HG03439 (cell line): ENCODE data around the gene IL17C.
"Not testable (repeated sequence)": the region's sequence is repeated elsewhere in the genome, so short reads cannot be mapped to it uniquely, and the experiment has no call there.

Experiments
- ATAC-seq: cut with Tn5 transposase; IDR thresholded peaks from one replicate; pipeline ENCODE4 v1.9.1; 2021; ENCODE audit warnings: mild to moderate bottlenecking, moderate library complexity; ENCODE audit not compliant: unreplicated experiment

IL17C gene

DNA sequence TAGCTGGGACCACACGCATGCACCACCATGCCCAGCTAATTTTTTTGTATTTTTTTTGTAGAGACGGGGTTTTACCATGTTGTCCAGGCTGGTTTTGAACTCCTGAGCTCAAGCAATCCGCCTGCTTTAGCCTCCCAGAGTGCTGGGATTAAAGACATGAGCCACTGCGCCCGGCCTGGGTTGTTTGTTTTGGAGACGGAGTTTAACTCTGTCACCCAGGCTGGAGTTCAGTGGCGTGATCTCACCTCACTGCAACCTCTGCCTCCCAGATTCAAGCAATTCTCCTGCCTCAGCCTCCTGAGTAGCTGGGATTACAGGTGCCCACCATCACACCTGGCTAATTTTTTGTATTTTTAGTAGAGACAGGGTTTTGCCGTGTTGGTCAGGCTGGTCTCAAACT, 28.9 kb upstream of the IL17C start:
- ATAC-seq = not testable (repeated sequence)

DNA sequence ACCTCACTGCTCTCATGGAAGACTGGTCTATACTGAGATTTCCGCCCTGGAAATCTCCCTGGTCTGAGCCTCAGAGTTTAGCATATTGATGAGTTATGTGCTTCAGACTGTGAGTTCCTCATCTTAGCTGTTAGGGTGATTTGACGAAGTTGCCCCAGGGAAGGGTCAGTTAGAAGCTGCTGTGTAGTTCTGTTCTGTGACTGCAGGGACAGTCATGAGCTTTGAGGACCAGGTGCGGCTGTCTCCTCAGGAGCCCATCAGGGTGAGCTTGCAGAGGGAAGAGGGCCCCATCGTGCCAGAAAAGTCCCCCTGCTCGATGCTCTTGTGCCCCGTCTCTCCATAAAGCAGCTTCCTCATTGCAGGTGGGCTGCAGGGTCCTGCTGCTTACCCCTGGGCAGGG, 28.3 kb upstream of the IL17C start:
- ATAC-seq = no peak

GRCh38 chr16:88610909-88611812, 27.2 kb upstream of the IL17C start:
- no peak for ATAC-seq

DNA sequence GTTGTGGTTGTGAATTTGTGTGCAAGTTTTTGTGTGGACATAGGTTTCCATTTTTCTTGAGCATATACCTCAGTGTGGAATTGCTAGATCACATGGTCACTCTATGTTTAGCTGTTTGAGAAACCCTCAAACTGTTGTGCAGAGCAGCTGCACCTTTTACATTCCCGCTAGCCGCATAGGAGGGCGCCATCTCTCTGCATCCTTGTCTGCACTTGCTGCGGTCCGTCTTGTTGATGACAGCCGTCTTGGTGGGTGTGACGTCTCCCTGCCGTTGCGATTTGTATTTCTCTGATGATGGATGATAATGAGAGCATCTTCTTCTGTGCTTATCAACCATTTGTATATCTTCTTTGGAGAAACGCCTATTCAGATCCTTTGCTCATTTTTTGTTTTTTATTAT, 25.1 kb upstream of the IL17C start:
- no peak for ATAC-seq

DNA sequence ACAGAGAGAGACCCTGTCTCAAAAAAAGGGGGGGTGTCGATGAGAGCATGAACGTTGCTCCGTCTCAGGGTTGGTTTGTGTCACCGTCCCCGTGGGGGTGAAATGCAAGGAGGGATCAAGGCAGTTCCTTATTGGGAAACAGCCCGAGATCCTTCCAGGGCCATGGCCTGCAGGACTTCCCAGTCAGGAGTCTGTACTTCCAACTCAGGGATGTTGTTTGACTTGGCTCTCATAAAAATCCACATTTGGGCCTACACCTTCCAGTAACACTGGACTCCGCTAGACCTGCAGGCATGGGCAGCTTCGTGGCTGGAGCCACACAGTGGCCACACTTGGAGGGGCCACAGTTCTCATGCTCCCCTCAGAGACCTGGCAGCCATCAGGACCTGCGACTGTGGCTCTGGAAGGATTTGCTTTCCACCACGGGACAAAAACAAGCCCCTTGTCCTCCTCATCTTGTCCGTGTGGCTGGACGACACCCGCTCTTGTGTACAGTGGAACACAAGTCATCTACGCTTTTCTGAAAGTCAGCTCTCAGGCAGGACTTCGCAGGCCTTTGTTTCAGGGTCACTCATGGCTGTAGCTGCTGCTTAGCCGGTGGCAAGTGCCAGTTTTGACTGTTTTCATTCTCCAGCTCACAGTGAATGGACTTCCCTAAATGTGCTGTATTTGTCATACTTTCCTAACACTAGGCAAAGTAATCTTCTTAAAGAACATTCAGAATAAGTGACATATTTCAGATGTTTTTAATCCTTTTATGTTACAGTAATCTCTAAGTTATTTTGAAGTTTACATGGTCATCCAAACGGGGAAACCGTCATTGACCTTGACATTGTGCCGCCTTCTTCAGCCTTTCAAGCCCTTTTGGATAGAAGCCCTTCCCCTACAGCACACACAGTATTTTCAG, 24.2 kb upstream of the IL17C start:
- ATAC-seq = no peak

- ATAC-seq = no peak
Observed at GRCh38 chr16:88614818-88615580, 23.4 kb upstream of the IL17C start.

DNA sequence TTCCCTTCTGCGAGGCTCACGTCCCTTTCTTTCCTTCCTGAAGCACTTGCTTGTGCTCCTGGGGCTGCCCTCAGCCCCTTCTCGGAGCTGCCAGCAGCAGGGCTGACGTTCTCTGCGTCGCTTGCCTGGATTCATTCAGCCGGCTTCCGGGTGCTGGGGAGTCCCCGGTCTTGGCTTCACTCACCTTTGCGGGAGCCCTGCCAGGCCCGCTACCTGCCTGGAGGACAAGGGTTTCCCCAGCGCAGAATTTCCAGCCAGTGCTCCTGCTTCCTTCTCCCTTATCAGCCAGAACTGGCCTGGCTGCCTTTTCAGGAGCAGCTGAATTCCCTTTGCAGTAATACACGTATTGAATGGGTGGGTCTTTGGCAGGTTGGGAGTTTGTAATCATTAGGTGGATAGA, 22.1 kb upstream of the IL17C start:
- ATAC-seq = no peak

DNA sequence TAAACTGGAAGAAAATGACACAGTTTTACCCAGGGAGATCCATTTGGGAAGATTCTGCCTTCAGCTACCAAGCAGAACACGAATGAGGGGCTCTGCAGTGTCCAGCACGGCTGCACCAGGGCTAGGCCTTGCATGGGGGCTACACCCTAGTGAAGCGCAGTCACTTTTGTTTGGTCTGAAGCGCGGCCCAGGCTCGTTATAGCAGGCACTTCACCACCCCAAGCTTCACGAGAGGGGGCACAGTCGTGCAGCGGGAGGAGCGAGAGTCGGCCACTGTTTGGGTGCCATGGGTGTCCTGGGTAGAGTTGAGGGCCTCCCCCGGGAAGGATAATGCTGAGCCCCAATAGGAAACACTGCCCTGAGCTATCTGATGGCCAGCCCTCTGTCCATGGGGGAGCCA, 21.6 kb upstream of the IL17C start:
- ATAC-seq = no peak

GRCh38 chr16:88617268-88618031, 20.9 kb upstream of the IL17C start:
- no peak for ATAC-seq

GRCh38 chr16:88618182-88618955, 20.0 kb upstream of the IL17C start:
- ATAC-seq = no peak

- ATAC-seq = no peak
Observed at GRCh38 chr16:88618956-88619667, 19.3 kb upstream of the IL17C start.

- ATAC-seq = no peak
Observed at GRCh38 chr16:88619859-88620815, 18.2 kb upstream of the IL17C start.

- no peak for ATAC-seq
Observed at GRCh38 chr16:88622125-88622524, 16.2 kb upstream of the IL17C start.

DNA sequence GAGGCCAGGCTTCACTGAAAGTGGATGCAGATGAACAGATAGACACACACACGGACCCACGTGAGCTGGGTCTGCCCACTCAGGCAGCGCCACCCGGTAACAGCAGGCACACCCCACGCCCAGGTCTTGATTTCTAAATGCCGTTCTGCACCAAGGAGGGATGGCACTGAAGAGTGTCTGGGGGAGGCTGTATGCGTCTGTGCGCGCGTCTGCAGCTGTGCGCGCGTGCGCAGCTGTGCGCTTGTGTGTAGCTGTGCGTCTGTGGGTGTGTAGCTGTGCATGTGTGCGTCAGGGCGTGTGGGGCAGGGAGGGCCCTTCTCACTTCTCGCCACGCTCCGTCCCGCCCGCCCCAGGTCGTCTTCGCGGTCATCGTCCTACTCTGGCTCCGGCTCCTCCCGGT, 15.5 kb upstream of the IL17C start:
- no peak for ATAC-seq

DNA sequence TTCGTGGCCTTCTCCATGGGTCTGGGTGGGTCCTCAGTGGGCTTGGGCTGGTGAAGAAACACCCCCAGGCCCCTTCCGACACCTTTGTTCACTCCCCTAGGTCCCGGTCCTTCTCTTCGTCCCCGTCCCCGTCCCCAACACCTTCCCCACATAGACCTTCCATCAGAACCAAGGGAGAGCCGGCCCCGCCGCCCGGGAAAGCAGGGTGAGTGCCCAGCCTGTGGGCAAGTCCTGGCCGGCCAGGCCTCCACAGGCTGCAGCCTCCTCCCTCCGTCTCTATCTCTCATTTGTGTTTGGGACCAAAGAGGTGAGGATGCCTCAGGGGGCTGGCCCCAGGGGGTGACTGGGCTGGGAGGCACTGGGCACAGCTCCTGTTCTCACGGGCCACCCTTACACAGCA, 14.5 kb upstream of the IL17C start:
- no peak for ATAC-seq

- no peak for ATAC-seq
Observed at GRCh38 chr16:88624481-88624880, 13.9 kb upstream of the IL17C start.

GRCh38 chr16:88624977-88625576, 13.3 kb upstream of the IL17C start:
- ATAC-seq = no peak
